ENCODE data around the gene HADH. TPM values are rescaled to one million over a fixed set of nuclear protein-coding genes. Genes with fewer than 3 reads are reported as not detected.

Gene HADH
- total RNA-seq, 1 experiment from 2014 or later, result 41.6 TPM

GRCh38 chr4:108029731-108030130 is 40.0 kb downstream of the HADH start:
- Histone ChIP-seq H3K79me2 (ENCODE audit: low read length) (no peaks in the 10 kb centered on the region), H3K9ac (ENCODE audit: low read length) (no peak overlapping the region), H3K27me3 (ENCODE audit: low read length) (no peaks in the 10 kb centered on the region), H3K27ac (ENCODE audit: low read length) (no peak overlapping the region), H3K9me2 (replicated peaks; ENCODE audit: insufficient read depth, low read length) (no peaks in the 10 kb centered on the region), H3K4me1 (ENCODE audit: low read length) (no peaks in the 10 kb centered on the region), H3K4me2 (ENCODE audit: low read depth, low read length, poor library complexity, severe bottlenecking) (no peak overlapping the region), H4K20me1 (ENCODE audit: insufficient read depth, low read depth, low read length) (no peaks in the 10 kb centered on the region), H3K4me3 (ENCODE audit: low read length) (no peak overlapping the region), H3K36me3 (ENCODE audit: insufficient read depth, low read length) (peaks cover 13% of the 10 kb centered on the region; the same call in 1 of the 2 replicates), H3K9me3 (ENCODE audit: low read length) (no peaks in the 10 kb centered on the region), H2AFZ (ENCODE audit: low read length) (no peak overlapping the region)
- no peak for DNase-seq

- Histone ChIP-seq H3K4me2 (ENCODE audit: low read depth, low read length, poor library complexity, severe bottlenecking) (no peak overlapping the region), H2AFZ (ENCODE audit: low read length) (no peak overlapping the region), H3K27ac (ENCODE audit: low read length) (no peak overlapping the region), H3K4me1 (ENCODE audit: low read length) (no peaks in the 10 kb centered on the region), H3K9me3 (ENCODE audit: low read length) (no peaks in the 10 kb centered on the region), H3K9me2 (replicated peaks; ENCODE audit: insufficient read depth, low read length) (no peaks in the 10 kb centered on the region), H3K79me2 (ENCODE audit: low read length) (no peaks in the 10 kb centered on the region), H3K9ac (ENCODE audit: low read length) (no peak overlapping the region), H3K36me3 (ENCODE audit: insufficient read depth, low read length) (peaks cover 9% of the 10 kb centered on the region; the same call in 1 of the 2 replicates), H3K4me3 (ENCODE audit: low read length) (no peak overlapping the region), H4K20me1 (ENCODE audit: insufficient read depth, low read depth, low read length) (no peaks in the 10 kb centered on the region), H3K27me3 (ENCODE audit: low read length) (no peaks in the 10 kb centered on the region)
- DNase-seq, result peak; percentile 74
Measured at GRCh38 chr4:108030332-108030731, 40.6 kb downstream of the HADH start.

GRCh38 chr4:108031427-108032083 is 41.9 kb downstream of the HADH start:
- Histone ChIP-seq H3K9ac (ENCODE audit: low read length) (no peak overlapping the region), H3K4me2 (ENCODE audit: low read depth, low read length, poor library complexity, severe bottlenecking) (no peak overlapping the region), H3K27ac (ENCODE audit: low read length) (no peak overlapping the region)

GRCh38 chr4:108033348-108033747 is 43.7 kb downstream of the HADH start:
- Histone ChIP-seq H3K27ac (ENCODE audit: low read length) (no peak overlapping the region), H3K36me3 (ENCODE audit: insufficient read depth, low read length) (peaks cover 5% of the 10 kb centered on the region; the same call in 1 of the 2 replicates), H2AFZ (ENCODE audit: low read length) (no peak overlapping the region), H3K4me1 (ENCODE audit: low read length) (no peaks in the 10 kb centered on the region), H3K27me3 (ENCODE audit: low read length) (no peaks in the 10 kb centered on the region), H3K9ac (ENCODE audit: low read length) (no peak overlapping the region), H3K79me2 (ENCODE audit: low read length) (no peaks in the 10 kb centered on the region), H3K4me2 (ENCODE audit: low read depth, low read length, poor library complexity, severe bottlenecking) (no peak overlapping the region), H3K4me3 (ENCODE audit: low read length) (no peak overlapping the region), H3K9me2 (replicated peaks; ENCODE audit: insufficient read depth, low read length) (no peaks in the 10 kb centered on the region), H4K20me1 (ENCODE audit: insufficient read depth, low read depth, low read length) (no peaks in the 10 kb centered on the region), H3K9me3 (ENCODE audit: low read length) (no peaks in the 10 kb centered on the region)
- DNase-seq, result no peak

More at GRCh38 chr4:108031427-108032083, 41.9 kb downstream of the HADH start:
- Histone ChIP-seq H3K4me1 (ENCODE audit: low read length) (no peaks in the 10 kb centered on the region), H2AFZ (ENCODE audit: low read length) (no peak overlapping the region), H3K79me2 (ENCODE audit: low read length) (no peaks in the 10 kb centered on the region), H4K20me1 (ENCODE audit: insufficient read depth, low read depth, low read length) (no peaks in the 10 kb centered on the region), H3K27me3 (ENCODE audit: low read length) (no peaks in the 10 kb centered on the region), H3K36me3 (ENCODE audit: insufficient read depth, low read length) (peaks cover 9% of the 10 kb centered on the region; the same call in 1 of the 2 replicates), H3K4me3 (ENCODE audit: low read length) (no peak overlapping the region), H3K9me2 (replicated peaks; ENCODE audit: insufficient read depth, low read length) (no peaks in the 10 kb centered on the region), H3K9me3 (ENCODE audit: low read length) (no peaks in the 10 kb centered on the region)
- DNase-seq, result no peak

- H3K36me3 ChIP-seq (ENCODE audit: insufficient read depth, low read length), result peaks cover 5% of the 10 kb centered on the region; the same call in 1 of the 2 replicates
- no peaks in the 10 kb centered on the region for H3K9me3 ChIP-seq (ENCODE audit: low read length)
- H3K9me2 ChIP-seq (replicated peaks; ENCODE audit: insufficient read depth, low read length), result no peaks in the 10 kb centered on the region
- H3K4me1 ChIP-seq (ENCODE audit: low read length), result no peaks in the 10 kb centered on the region
- H3K27me3 ChIP-seq (ENCODE audit: low read length), result no peaks in the 10 kb centered on the region
- no peak overlapping the region for H3K4me2 ChIP-seq (ENCODE audit: low read depth, low read length, poor library complexity, severe bottlenecking)
- no peaks in the 10 kb centered on the region for H4K20me1 ChIP-seq (ENCODE audit: insufficient read depth, low read depth, low read length)
- no peak overlapping the region for H3K27ac ChIP-seq (ENCODE audit: low read length)
- no peaks in the 10 kb centered on the region for H3K79me2 ChIP-seq (ENCODE audit: low read length)
- no peak for DNase-seq
- no peak overlapping the region for H3K9ac ChIP-seq (ENCODE audit: low read length)
- H3K4me3 ChIP-seq (ENCODE audit: low read length), result no peak overlapping the region
- no peak overlapping the region for H2AFZ ChIP-seq (ENCODE audit: low read length)
Measured at GRCh38 chr4:108034565-108034964, 44.9 kb downstream of the HADH start.

- no peaks in the 10 kb centered on the region for H3K79me2 ChIP-seq (ENCODE audit: low read length)
- no peak overlapping the region for H3K4me3 ChIP-seq (ENCODE audit: low read length)
- no peaks in the 10 kb centered on the region for H3K4me1 ChIP-seq (ENCODE audit: low read length)
- H3K27ac ChIP-seq (ENCODE audit: low read length), result no peak overlapping the region
- H3K4me2 ChIP-seq (ENCODE audit: low read depth, low read length, poor library complexity, severe bottlenecking), result no peak overlapping the region
- H3K27me3 ChIP-seq (ENCODE audit: low read length), result no peaks in the 10 kb centered on the region
- no peak for DNase-seq
- peaks cover 5% of the 10 kb centered on the region; the same call in 1 of the 2 replicates for H3K36me3 ChIP-seq (ENCODE audit: insufficient read depth, low read length)
- H3K9ac ChIP-seq (ENCODE audit: low read length), result no peak overlapping the region
- no peaks in the 10 kb centered on the region for H4K20me1 ChIP-seq (ENCODE audit: insufficient read depth, low read depth, low read length)
- no peaks in the 10 kb centered on the region for H3K9me2 ChIP-seq (replicated peaks; ENCODE audit: insufficient read depth, low read length)
- no peak overlapping the region for H2AFZ ChIP-seq (ENCODE audit: low read length)
- H3K9me3 ChIP-seq (ENCODE audit: low read length), result no peaks in the 10 kb centered on the region
Measured at GRCh38 chr4:108035691-108036090, 46.0 kb downstream of the HADH start.

- Histone ChIP-seq H4K20me1 (ENCODE audit: insufficient read depth, low read depth, low read length) (no peaks in the 10 kb centered on the region), H3K79me2 (ENCODE audit: low read length) (no peaks in the 10 kb centered on the region), H3K36me3 (ENCODE audit: insufficient read depth, low read length) (peaks cover 2% of the 10 kb centered on the region; the same call in 1 of the 2 replicates), H3K9me3 (ENCODE audit: low read length) (no peaks in the 10 kb centered on the region), H3K9ac (ENCODE audit: low read length) (no peak overlapping the region), H3K4me2 (ENCODE audit: low read depth, low read length, poor library complexity, severe bottlenecking) (no peak overlapping the region), H3K27ac (ENCODE audit: low read length) (no peak overlapping the region), H3K4me1 (ENCODE audit: low read length) (no peaks in the 10 kb centered on the region), H3K4me3 (ENCODE audit: low read length) (no peak overlapping the region), H2AFZ (ENCODE audit: low read length) (no peak overlapping the region), H3K9me2 (replicated peaks; ENCODE audit: insufficient read depth, low read length) (no peaks in the 10 kb centered on the region), H3K27me3 (ENCODE audit: low read length) (no peaks in the 10 kb centered on the region)
- DNase-seq, result no peak
Measured at GRCh38 chr4:108036213-108036612, 46.5 kb downstream of the HADH start.

GRCh38 chr4:108037884-108038283 is 48.2 kb downstream of the HADH start:
- Histone ChIP-seq H3K27ac (ENCODE audit: low read length) (no peak overlapping the region), H3K4me2 (ENCODE audit: low read depth, low read length, poor library complexity, severe bottlenecking) (no peak overlapping the region), H2AFZ (ENCODE audit: low read length) (no peak overlapping the region), H3K79me2 (ENCODE audit: low read length) (no peaks in the 10 kb centered on the region), H4K20me1 (ENCODE audit: insufficient read depth, low read depth, low read length) (no peaks in the 10 kb centered on the region), H3K36me3 (ENCODE audit: insufficient read depth, low read length) (peaks cover 2% of the 10 kb centered on the region; the same call in 1 of the 2 replicates), H3K4me1 (ENCODE audit: low read length) (no peaks in the 10 kb centered on the region), H3K9me2 (replicated peaks; ENCODE audit: insufficient read depth, low read length) (no peaks in the 10 kb centered on the region), H3K4me3 (ENCODE audit: low read length) (no peak overlapping the region), H3K9ac (ENCODE audit: low read length) (no peak overlapping the region), H3K27me3 (ENCODE audit: low read length) (no peaks in the 10 kb centered on the region), H3K9me3 (ENCODE audit: low read length) (no peaks in the 10 kb centered on the region)
- DNase-seq, result no peak
